Measurements from ENCODE around the gene FNBP1.
A peak's percentile ranks its signal among the peaks of the same experiment; 100 is the strongest.

Gene FNBP1

GRCh38 chr9:129910628-129911567, 132.1 kb downstream of the FNBP1 start:
- peak; percentile 40 for DNase-seq (ENCODE audit: low spot score)
- Mint-ChIP-seq H3K4me1 (ENCODE audit: low read depth) (peaks cover 14% of the 10 kb centered on the region), H3K9me3 (no peaks in the 10 kb centered on the region), H3K27me3 (ENCODE audit: low read depth) (no peaks in the 10 kb centered on the region), H3K4me3 (no peak overlapping the region), H3K27ac (peak overlapping the region; percentile 31), H3K36me3 (ENCODE audit: low read depth) (peaks cover 55% of the 10 kb centered on the region)

DNA sequence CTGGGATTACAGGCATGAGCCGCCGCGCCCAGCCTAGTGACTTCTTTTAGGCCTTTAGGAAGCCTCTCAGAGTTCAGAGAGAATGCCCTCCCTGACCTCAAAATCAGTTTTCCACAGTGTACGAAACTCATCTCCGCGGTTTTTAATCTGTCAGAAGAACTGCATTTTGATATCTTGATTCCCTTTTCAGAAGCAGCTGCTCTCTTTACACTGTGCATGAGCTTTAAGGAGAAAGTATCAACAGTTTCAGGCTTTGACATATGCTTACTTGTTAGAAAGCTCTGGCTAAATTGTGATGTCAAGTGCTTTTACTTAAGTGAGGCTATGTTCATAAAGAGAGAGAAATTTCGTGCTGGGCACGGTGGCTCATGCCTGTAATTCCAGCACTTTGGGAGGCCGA, 133.1 kb downstream of the FNBP1 start:
- peaks cover 56% of the 10 kb centered on the region for H3K36me3 Mint-ChIP-seq (ENCODE audit: low read depth)
- DNase-seq (ENCODE audit: low spot score) = no peak
- H3K27me3 Mint-ChIP-seq (ENCODE audit: low read depth) = no peaks in the 10 kb centered on the region
- H3K27ac Mint-ChIP-seq = peak overlapping the region; percentile 61
- no peaks in the 10 kb centered on the region for H3K9me3 Mint-ChIP-seq
- H3K4me3 Mint-ChIP-seq = no peak overlapping the region
- peaks cover 16% of the 10 kb centered on the region for H3K4me1 Mint-ChIP-seq (ENCODE audit: low read depth)

- no peak for DNase-seq (ENCODE audit: low spot score)
- no peaks in the 10 kb centered on the region for H3K27me3 Mint-ChIP-seq (ENCODE audit: low read depth)
- peak overlapping the region; percentile 61 for H3K27ac Mint-ChIP-seq
- no peaks in the 10 kb centered on the region for H3K9me3 Mint-ChIP-seq
- peaks cover 59% of the 10 kb centered on the region for H3K36me3 Mint-ChIP-seq (ENCODE audit: low read depth)
- peaks cover 22% of the 10 kb centered on the region for H3K4me1 Mint-ChIP-seq (ENCODE audit: low read depth)
- no peak overlapping the region for H3K4me3 Mint-ChIP-seq
Measured at GRCh38 chr9:129908906-129909305, 134.1 kb downstream of the FNBP1 start.

- H3K9me3 Mint-ChIP-seq = no peaks in the 10 kb centered on the region
- peak overlapping the region; percentile 4 for H3K27ac Mint-ChIP-seq
- H3K4me3 Mint-ChIP-seq = no peak overlapping the region
- H3K36me3 Mint-ChIP-seq (ENCODE audit: low read depth) = peaks cover 65% of the 10 kb centered on the region
- no peak for DNase-seq (ENCODE audit: low spot score)
- H3K4me1 Mint-ChIP-seq (ENCODE audit: low read depth) = peaks cover 26% of the 10 kb centered on the region
- H3K27me3 Mint-ChIP-seq (ENCODE audit: low read depth) = no peaks in the 10 kb centered on the region
Measured at GRCh38 chr9:129907201-129907600, 135.8 kb downstream of the FNBP1 start.

DNA sequence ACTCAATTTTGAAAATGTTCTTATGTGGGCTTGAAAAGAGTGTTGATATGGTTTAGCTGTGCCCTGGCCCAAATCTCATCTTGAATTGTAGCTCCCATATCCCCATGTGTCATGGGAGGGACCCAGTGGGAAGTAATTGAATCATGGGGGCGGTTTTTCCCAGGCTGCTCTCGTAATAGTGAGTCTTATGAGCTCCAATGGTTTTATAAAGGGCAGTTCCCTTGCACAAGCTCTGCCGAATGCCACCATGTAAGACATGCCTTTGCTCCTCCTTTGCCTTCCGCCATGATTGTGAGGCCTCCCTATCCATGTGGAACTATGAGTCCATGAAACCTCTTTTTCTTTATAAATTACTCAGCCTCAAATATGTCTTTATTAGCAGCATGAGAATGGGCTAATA, 136.7 kb downstream of the FNBP1 start:
- H3K4me1 Mint-ChIP-seq (ENCODE audit: low read depth) = peaks cover 31% of the 10 kb centered on the region
- no peak overlapping the region for H3K4me3 Mint-ChIP-seq
- H3K27ac Mint-ChIP-seq = no peak overlapping the region
- DNase-seq (ENCODE audit: low spot score) = no peak
- H3K36me3 Mint-ChIP-seq (ENCODE audit: low read depth) = peaks cover 74% of the 10 kb centered on the region
- no peaks in the 10 kb centered on the region for H3K9me3 Mint-ChIP-seq
- no peaks in the 10 kb centered on the region for H3K27me3 Mint-ChIP-seq (ENCODE audit: low read depth)

GRCh38 chr9:129904734-129905133, 138.3 kb downstream of the FNBP1 start:
- Mint-ChIP-seq H3K4me1 (ENCODE audit: low read depth) (peaks cover 23% of the 10 kb centered on the region), H3K27me3 (ENCODE audit: low read depth) (no peaks in the 10 kb centered on the region), H3K36me3 (ENCODE audit: low read depth) (peaks cover 74% of the 10 kb centered on the region), H3K27ac (peak overlapping the region; percentile 81), H3K4me3 (no peak overlapping the region), H3K9me3 (no peaks in the 10 kb centered on the region)
- no peak for DNase-seq (ENCODE audit: low spot score)

- Mint-ChIP-seq H3K9me3 (no peaks in the 10 kb centered on the region), H3K27me3 (ENCODE audit: low read depth) (no peaks in the 10 kb centered on the region), H3K36me3 (ENCODE audit: low read depth) (peaks cover 83% of the 10 kb centered on the region), H3K27ac (peak overlapping the region; percentile 6), H3K4me1 (ENCODE audit: low read depth) (peaks cover 38% of the 10 kb centered on the region), H3K4me3 (no peak overlapping the region)
- no peak for DNase-seq (ENCODE audit: low spot score)
Measured at GRCh38 chr9:129902740-129903134, 140.3 kb downstream of the FNBP1 start.

DNA sequence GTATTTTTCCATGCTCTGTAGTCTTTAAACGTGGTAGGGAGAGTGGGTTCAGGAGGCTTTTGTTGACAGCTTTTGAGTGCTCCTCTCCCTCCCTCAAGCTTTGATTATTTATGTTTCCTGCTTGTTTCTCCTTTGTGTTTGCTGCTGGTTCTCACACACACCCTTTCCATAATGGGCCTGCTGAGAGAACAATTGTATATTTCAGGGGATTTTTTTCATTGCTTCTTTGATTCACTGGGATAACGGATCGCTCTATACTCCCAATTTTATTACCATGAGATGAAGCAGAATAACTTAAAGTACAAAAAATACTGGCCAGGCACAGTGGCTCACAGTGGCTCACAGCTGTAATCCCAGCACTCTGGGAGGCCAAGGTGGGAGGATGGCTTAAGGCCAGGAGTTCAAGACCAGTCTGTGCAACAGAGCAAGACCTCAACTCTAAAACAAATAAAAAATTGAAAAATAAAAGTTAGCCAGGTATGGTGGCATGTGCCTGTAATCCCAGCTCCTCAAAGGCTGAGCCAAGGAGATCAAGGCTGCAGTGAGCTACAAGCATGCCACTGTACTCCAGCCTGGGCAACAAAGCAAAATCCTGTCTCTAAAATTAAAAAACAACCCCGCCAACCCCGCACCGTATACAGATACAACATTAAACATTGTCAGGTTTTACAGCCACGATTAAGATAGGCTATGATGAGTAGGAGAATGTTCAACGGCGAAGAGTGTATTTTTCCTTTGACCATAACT, 140.8 kb downstream of the FNBP1 start:
- peak overlapping the region; percentile 57 for H3K27ac Mint-ChIP-seq
- H3K36me3 Mint-ChIP-seq (ENCODE audit: low read depth) = peaks cover 83% of the 10 kb centered on the region
- H3K4me1 Mint-ChIP-seq (ENCODE audit: low read depth) = peaks cover 41% of the 10 kb centered on the region
- no peaks in the 10 kb centered on the region for H3K9me3 Mint-ChIP-seq
- no peak overlapping the region for H3K4me3 Mint-ChIP-seq
- no peaks in the 10 kb centered on the region for H3K27me3 Mint-ChIP-seq (ENCODE audit: low read depth)
- no peak for DNase-seq (ENCODE audit: low spot score)

GRCh38 chr9:129900263-129901027, 142.5 kb downstream of the FNBP1 start:
- peaks cover 54% of the 10 kb centered on the region for H3K4me1 Mint-ChIP-seq (ENCODE audit: low read depth)
- no peak overlapping the region for H3K4me3 Mint-ChIP-seq
- peak overlapping the region; percentile 41 for H3K27ac Mint-ChIP-seq
- DNase-seq (ENCODE audit: low spot score) = no peak
- no peaks in the 10 kb centered on the region for H3K27me3 Mint-ChIP-seq (ENCODE audit: low read depth)
- H3K9me3 Mint-ChIP-seq = no peaks in the 10 kb centered on the region
- peaks cover 85% of the 10 kb centered on the region for H3K36me3 Mint-ChIP-seq (ENCODE audit: low read depth)

- Mint-ChIP-seq H3K4me1 (ENCODE audit: low read depth) (peaks cover 58% of the 10 kb centered on the region), H3K4me3 (no peak overlapping the region), H3K27ac (peak overlapping the region; percentile 85), H3K27me3 (ENCODE audit: low read depth) (no peaks in the 10 kb centered on the region), H3K36me3 (ENCODE audit: low read depth) (peaks cover 87% of the 10 kb centered on the region), H3K9me3 (no peaks in the 10 kb centered on the region)
- no peak for DNase-seq (ENCODE audit: low spot score)
Measured at GRCh38 chr9:129899620-129900019, 143.4 kb downstream of the FNBP1 start.

DNA sequence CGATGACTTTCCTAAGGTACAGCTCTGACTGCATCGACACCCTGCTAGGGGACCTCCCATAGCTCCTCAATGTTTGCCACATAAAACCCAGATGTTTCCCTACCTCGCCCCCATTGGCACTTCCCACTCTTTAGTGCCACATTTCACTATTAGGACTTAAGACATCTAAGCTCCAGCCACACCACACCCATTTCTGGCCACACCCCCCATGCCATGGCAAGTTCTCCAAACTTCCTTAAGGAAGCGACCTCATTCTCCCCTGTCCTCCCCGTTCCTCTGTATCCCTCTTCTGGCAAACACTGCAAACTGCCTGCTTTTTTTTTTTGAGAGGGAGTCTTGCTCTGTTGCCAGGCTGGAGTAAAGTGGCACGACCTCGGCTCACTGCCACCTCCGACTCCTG, 144.8 kb downstream of the FNBP1 start:
- no peak overlapping the region for H3K4me3 Mint-ChIP-seq
- H3K27me3 Mint-ChIP-seq (ENCODE audit: low read depth) = no peaks in the 10 kb centered on the region
- peaks cover 60% of the 10 kb centered on the region for H3K4me1 Mint-ChIP-seq (ENCODE audit: low read depth)
- DNase-seq (ENCODE audit: low spot score) = no peak
- peak overlapping the region; percentile 77 for H3K27ac Mint-ChIP-seq
- peaks cover 89% of the 10 kb centered on the region for H3K36me3 Mint-ChIP-seq (ENCODE audit: low read depth)
- no peaks in the 10 kb centered on the region for H3K9me3 Mint-ChIP-seq

DNA sequence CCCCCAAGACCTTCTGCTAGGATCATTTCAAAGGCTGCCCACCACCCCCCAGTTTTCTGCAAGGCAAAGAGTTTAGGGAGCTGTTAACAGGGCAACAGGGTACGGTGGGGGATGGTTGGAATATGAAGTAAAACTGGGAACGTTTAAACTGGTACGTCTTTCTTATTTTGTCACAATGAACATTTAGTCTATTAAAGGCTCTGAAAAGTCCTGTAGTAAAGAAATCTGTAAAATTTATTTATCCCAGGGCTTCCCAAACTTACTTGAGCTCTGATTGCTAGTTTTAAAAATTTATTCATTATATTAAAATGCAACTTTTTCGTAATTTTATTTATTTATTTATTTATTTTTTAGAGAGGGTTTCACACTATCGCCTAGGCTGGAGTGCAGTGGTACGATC, 145.7 kb downstream of the FNBP1 start:
- Mint-ChIP-seq H3K36me3 (ENCODE audit: low read depth) (peaks cover 88% of the 10 kb centered on the region), H3K4me3 (peak overlapping the region; percentile 46), H3K4me1 (ENCODE audit: low read depth) (peaks cover 64% of the 10 kb centered on the region), H3K9me3 (no peaks in the 10 kb centered on the region), H3K27me3 (ENCODE audit: low read depth) (no peaks in the 10 kb centered on the region), H3K27ac (peak overlapping the region; percentile 91)
- DNase-seq (ENCODE audit: low spot score) = no peak

DNA sequence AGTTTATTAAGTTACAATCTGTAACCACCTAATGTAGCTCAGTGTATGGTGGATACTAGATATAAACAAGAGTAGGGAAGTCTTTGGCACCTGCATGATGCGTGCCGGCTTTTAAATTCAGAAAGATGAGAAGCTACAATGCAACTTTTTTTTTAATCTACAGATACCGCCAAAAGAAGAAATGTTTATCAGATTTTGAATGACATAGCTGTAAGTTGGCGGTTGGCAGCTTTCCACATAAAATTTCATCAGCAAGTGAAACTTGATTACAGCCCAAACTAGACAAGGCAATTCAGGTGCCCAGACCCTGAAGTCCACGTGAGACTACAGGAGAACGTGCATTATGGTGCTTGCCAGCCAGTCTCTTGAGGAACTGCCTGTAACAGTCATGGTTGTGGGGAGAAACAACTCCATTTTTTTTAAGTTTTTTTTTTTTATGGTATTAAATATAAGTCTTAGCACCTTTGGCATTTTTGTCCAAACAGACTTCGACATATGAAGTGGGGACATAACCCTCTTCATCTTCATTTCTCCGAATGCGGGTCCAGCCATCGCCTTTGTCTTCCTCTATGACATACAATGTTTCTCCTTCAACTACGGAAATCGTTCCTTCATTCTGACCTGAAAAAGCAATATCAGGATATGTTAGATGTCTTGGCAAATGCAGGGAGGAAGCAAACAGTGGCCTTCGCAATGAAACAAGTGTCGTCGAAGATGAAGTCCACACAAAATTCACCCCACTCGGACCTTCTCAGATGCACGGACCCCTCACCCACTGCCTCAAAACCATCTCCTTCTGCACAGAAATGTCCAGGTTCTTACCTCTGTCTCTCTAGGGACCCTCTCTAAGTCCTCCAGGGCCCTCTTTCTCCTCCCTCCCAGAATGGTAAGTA, 147.4 kb downstream of the FNBP1 start:
- peaks cover 89% of the 10 kb centered on the region for H3K36me3 Mint-ChIP-seq (ENCODE audit: low read depth)
- no peaks in the 10 kb centered on the region for H3K9me3 Mint-ChIP-seq
- peak overlapping the region; percentile 91 for H3K27ac Mint-ChIP-seq
- H3K4me3 Mint-ChIP-seq = peak overlapping the region; percentile 67
- DNase-seq (ENCODE audit: low spot score) = peak; percentile 39
- no peaks in the 10 kb centered on the region for H3K27me3 Mint-ChIP-seq (ENCODE audit: low read depth)
- peaks cover 74% of the 10 kb centered on the region for H3K4me1 Mint-ChIP-seq (ENCODE audit: low read depth)
